HL-60/S4 treated with phorbol 12-myristate 13-acetate at 8.2 ng/mL for 4 days and 3 days (cell line): ENCODE data around the gene LTF.

Experiments
- in situ Hi-C: fragments of 300-500 bp; cut with MboI; formaldehyde crosslinking; loops from 2 replicates; pipeline ENCODE4 v1.15.0; 2022; ENCODE audit warnings: low sequenced_read_pairs

Gene LTF

DNA sequence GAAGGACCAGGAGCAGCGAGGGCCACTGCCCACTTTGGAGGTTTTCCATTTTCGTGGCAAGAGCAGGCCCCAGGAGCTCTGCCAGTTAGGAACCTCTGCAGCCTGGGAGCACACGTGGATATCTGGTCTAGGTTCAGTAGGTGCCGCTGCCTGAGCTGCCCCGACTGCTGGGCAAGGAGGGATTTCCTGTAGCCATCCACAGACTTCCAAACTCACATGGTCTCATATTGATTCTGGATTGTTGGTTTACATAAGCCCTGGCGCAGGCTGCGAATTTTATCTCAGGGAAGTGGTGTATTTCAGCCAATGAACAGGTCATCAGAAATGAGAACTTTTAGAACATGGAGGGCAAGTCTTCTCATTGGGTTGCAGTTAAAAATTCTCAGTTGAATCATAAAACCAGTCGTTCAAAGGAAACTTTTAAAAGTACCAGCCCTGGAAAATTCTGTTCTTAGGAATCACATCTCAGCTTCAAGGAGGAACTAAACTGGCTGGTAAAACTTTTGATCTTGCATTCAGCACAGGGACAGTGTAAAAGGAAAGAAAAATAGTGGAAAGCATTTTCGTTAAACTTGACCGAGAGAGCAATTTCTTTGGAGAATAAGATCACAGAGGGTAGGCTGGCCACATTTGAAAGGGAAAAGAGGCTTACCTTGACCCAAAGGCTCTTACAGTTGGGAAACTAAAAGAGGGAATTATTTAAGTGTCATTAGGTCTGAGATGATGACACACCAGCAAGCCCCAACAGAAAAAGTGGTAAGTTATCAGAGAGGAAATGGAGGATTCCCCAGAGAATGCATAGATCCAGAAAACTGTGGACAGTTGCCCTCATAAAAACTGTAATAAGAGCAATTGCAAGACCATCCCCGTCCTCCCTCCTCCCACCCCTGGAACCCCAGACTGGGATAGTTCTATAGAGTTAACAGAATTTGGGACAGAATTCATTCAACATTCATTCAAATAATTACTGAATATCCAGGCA is 26.7 kb upstream of the LTF start:
- in situ Hi-C loops, result no loop called here

- in situ Hi-C loops, result no loop called here
These were observed 25.8 kb upstream of the LTF start for GRCh38 chr3:46490338-46491084.

GRCh38 chr3:46489875-46490274 is 25.2 kb upstream of the LTF start:
- in situ Hi-C loops, result no loop called here

- in situ Hi-C loops, result no loop called here
These were observed 24.7 kb upstream of the LTF start for GRCh38 chr3:46489381-46489780.

DNA sequence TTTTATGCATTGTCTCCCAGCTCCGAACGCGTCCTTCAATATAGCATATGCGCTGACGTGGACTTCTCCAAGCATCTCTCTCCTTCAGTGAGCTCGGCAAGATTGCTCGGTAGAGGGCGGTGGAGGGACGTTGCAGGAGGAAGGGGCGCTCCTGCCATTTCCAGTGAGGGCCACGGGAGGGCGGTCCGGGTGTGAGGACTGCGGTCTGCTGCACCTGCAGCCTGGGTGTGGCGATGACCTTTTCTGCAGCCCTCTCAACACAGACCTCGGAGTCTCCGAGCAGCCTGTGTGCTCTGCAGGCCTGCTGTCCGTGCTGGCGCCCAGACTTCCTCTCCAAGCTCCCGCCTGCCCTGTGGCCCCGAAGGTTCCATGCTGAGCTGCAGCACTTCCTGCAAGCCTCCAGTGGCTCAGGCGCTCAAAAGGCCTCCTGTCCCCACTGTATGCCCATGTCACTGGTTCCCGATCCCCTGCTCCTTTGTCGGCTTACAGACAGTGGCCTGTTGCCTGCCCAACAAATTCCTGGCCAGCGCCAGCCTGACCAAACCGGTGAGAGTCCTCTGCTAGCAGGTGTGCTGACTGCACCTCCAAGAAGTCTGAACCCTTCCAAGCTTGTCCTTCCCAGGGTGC is 24.1 kb upstream of the LTF start:
- in situ Hi-C loops, result no loop called here

GRCh38 chr3:46485779-46486175 is 21.1 kb upstream of the LTF start:
- in situ Hi-C loops, result no loop called here

- in situ Hi-C loops, result no loop called here
These were observed 20.4 kb upstream of the LTF start for GRCh38 chr3:46484911-46485778.

- in situ Hi-C loops, result no loop called here
These were observed 19.7 kb upstream of the LTF start for GRCh38 chr3:46484388-46484787.

DNA sequence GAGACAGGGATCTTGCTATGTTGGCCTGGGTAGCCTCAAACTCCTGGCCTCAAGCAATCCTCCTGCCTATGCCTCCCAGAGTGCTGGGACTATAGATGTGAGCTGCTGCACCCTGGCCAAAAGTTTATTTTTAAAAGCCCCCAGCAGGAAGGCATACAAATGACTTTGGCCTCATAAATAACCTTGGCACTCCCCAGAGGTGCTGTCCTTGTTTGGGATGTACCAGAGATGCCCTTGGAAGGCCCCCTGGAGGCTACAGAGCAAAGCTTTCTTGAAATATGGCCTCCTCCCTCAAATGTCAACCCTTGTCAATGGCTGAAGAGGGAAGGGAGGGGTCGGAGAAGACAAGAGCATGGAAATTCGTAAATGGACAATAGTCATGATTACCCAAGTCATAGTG is 19.1 kb upstream of the LTF start:
- in situ Hi-C loops, result no loop called here

- in situ Hi-C loops, result no loop called here
These were observed 18.1 kb upstream of the LTF start for GRCh38 chr3:46482632-46483350.

- in situ Hi-C loops, result no loop called here
These were observed 16.9 kb upstream of the LTF start for GRCh38 chr3:46481636-46482035.

GRCh38 chr3:46480491-46481195 is 15.9 kb upstream of the LTF start:
- in situ Hi-C loops, result no loop called here

- in situ Hi-C loops, result no loop called here
These were observed 15.0 kb upstream of the LTF start for GRCh38 chr3:46479696-46480095.

GRCh38 chr3:46479021-46479420 is 14.3 kb upstream of the LTF start:
- in situ Hi-C loops, result no loop called here

- in situ Hi-C loops, result no loop called here
These were observed 13.6 kb upstream of the LTF start for GRCh38 chr3:46478341-46478740.

GRCh38 chr3:46477756-46478155 is 13.1 kb upstream of the LTF start:
- in situ Hi-C loops, result no loop called here

GRCh38 chr3:46477145-46477544 is 12.4 kb upstream of the LTF start:
- in situ Hi-C loops, result no loop called here

- in situ Hi-C loops, result no loop called here
These were observed 8.0 kb upstream of the LTF start for GRCh38 chr3:46472736-46473135.

GRCh38 chr3:46471371-46471914 is 6.7 kb upstream of the LTF start:
- in situ Hi-C loops, result no loop called here
